ENCODE measurements around the gene TOM1L1. TPM values are rescaled to one million over a fixed set of nuclear protein-coding genes. Genes with fewer than 3 reads are reported as not detected.

TOM1L1 gene
- total RNA-seq, 1 experiment from 2014 or later, result 46.8 TPM

- TF ChIP-seq, protein P1, sequence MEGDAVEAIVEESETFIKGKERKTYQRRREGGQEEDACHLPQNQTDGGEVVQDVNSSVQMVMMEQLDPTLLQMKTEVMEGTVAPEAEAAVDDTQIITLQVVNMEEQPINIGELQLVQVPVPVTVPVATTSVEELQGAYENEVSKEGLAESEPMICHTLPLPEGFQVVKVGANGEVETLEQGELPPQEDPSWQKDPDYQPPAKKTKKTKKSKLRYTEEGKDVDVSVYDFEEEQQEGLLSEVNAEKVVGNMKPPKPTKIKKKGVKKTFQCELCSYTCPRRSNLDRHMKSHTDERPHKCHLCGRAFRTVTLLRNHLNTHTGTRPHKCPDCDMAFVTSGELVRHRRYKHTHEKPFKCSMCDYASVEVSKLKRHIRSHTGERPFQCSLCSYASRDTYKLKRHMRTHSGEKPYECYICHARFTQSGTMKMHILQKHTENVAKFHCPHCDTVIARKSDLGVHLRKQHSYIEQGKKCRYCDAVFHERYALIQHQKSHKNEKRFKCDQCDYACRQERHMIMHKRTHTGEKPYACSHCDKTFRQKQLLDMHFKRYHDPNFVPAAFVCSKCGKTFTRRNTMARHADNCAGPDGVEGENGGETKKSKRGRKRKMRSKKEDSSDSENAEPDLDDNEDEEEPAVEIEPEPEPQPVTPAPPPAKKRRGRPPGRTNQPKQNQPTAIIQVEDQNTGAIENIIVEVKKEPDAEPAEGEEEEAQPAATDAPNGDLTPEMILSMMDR (IDR thresholded peaks at IDR 0.05; ENCODE audit: unreplicated experiment), result no peak
- no TSS peak for BruUV-seq (replicated peaks)
- no peaks in the 10 kb centered on the region for H3K4me1 Mint-ChIP-seq (ENCODE audit: low read depth, unreplicated experiment)
- H3K9me3 Mint-ChIP-seq (ENCODE audit: low read depth, unreplicated experiment), result no peaks in the 10 kb centered on the region
- no peak overlapping the region for H3K4me3 Mint-ChIP-seq (ENCODE audit: low read depth, unreplicated experiment)
- intact Hi-C loops (cut with micrococcal nuclease; ENCODE audit: unreplicated experiment), result no loop called here
- H3K27me3 Mint-ChIP-seq (ENCODE audit: unreplicated experiment), result no peaks in the 10 kb centered on the region
- CTCF ChIA-PET, result no interaction called here
- H3K27ac Mint-ChIP-seq (ENCODE audit: unreplicated experiment), result no peak overlapping the region
- peaks cover 24% of the 10 kb centered on the region for H3K36me3 Mint-ChIP-seq (ENCODE audit: insufficient read depth, unreplicated experiment)
- DNase-seq, result no peak
These were observed 36.4 kb downstream of the TOM1L1 start for GRCh38 chr17:54937018-54937417.

- intact Hi-C loops (cut with micrococcal nuclease; ENCODE audit: unreplicated experiment), result no loop called here
- BruUV-seq (replicated peaks), result no TSS peak
- no peak overlapping the region for H3K4me3 Mint-ChIP-seq (ENCODE audit: low read depth, unreplicated experiment)
- no peaks in the 10 kb centered on the region for H3K27me3 Mint-ChIP-seq (ENCODE audit: unreplicated experiment)
- H3K36me3 Mint-ChIP-seq (ENCODE audit: insufficient read depth, unreplicated experiment), result peaks cover 24% of the 10 kb centered on the region
- TF ChIP-seq, protein P1 (IDR thresholded peaks at IDR 0.05; ENCODE audit: unreplicated experiment), result no peak
- no peak for DNase-seq
- no peaks in the 10 kb centered on the region for H3K9me3 Mint-ChIP-seq (ENCODE audit: low read depth, unreplicated experiment)
- H3K4me1 Mint-ChIP-seq (ENCODE audit: low read depth, unreplicated experiment), result no peaks in the 10 kb centered on the region
- no peak overlapping the region for H3K27ac Mint-ChIP-seq (ENCODE audit: unreplicated experiment)
- CTCF ChIA-PET, result no interaction called here
These were observed 36.8 kb downstream of the TOM1L1 start for GRCh38 chr17:54937426-54937825.

DNA sequence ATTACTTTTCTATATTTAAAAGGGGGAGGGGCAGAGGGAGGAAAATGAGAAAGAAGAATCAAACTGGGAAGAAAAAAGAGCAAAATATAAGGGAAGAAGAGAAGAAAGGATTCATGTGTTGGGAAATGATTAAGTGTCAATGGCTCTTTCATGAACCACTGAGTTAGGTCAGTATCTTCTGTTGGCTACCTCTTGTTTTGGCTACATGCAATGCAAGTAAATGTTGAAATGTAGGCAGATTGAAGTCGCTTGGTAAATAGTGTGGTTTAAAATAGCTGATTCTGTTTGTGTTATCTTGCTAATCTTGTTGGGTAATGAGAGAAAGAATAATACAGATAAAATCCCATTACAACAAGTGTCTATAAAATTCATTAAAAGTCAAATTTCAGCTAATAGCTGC lies 40.6 kb downstream of the TOM1L1 start:
- no peaks in the 10 kb centered on the region for H3K27me3 Mint-ChIP-seq (ENCODE audit: unreplicated experiment)
- no peak overlapping the region for H3K4me3 Mint-ChIP-seq (ENCODE audit: low read depth, unreplicated experiment)
- no peak for DNase-seq
- no TSS peak for BruUV-seq (replicated peaks)
- no peaks in the 10 kb centered on the region for H3K4me1 Mint-ChIP-seq (ENCODE audit: low read depth, unreplicated experiment)
- intact Hi-C loops (cut with micrococcal nuclease; ENCODE audit: unreplicated experiment), result no loop called here
- H3K27ac Mint-ChIP-seq (ENCODE audit: unreplicated experiment), result no peak overlapping the region
- H3K9me3 Mint-ChIP-seq (ENCODE audit: low read depth, unreplicated experiment), result no peaks in the 10 kb centered on the region
- TF ChIP-seq, protein P1 (IDR thresholded peaks at IDR 0.05; ENCODE audit: unreplicated experiment), result no peak
- peaks cover 8% of the 10 kb centered on the region for H3K36me3 Mint-ChIP-seq (ENCODE audit: insufficient read depth, unreplicated experiment)
- CTCF ChIA-PET, result no interaction called here

DNA sequence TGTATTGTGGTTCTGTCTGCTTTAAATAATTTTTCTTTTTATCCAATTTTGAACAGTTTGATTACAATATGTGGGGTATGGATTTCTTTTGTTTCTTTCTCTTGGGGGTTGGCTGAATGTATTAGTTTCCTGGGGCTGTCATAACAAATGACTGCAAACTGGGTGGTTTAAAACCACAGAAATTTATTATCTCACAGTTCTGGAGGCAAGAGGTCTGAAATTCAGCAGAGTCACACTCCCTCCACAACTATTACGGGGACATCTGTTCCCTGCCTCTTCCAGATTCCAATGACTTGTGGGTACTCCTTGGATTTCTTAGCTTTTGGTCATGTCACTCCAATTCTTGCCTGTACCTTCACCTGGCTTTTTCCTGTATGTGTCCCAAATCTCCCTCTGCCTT lies 44.1 kb downstream of the TOM1L1 start:
- H3K9me3 Mint-ChIP-seq (ENCODE audit: low read depth, unreplicated experiment), result no peaks in the 10 kb centered on the region
- H3K27me3 Mint-ChIP-seq (ENCODE audit: unreplicated experiment), result no peaks in the 10 kb centered on the region
- TF ChIP-seq, protein P1 (IDR thresholded peaks at IDR 0.05; ENCODE audit: unreplicated experiment), result no peak
- intact Hi-C loops (cut with micrococcal nuclease; ENCODE audit: unreplicated experiment), result no loop called here
- BruUV-seq (replicated peaks), result no TSS peak
- H3K27ac Mint-ChIP-seq (ENCODE audit: unreplicated experiment), result no peak overlapping the region
- peaks cover 10% of the 10 kb centered on the region for H3K36me3 Mint-ChIP-seq (ENCODE audit: insufficient read depth, unreplicated experiment)
- CTCF ChIA-PET, result interaction anchor here (0.6 kb wide), 1 partner anchor 1481 kb away, joined by 3 read pairs; no protein-coding TSS in a partner anchor
- H3K4me3 Mint-ChIP-seq (ENCODE audit: low read depth, unreplicated experiment), result no peak overlapping the region
- H3K4me1 Mint-ChIP-seq (ENCODE audit: low read depth, unreplicated experiment), result peaks cover 15% of the 10 kb centered on the region
- DNase-seq, result no peak

Measured in Calu3 (cell line).